ENCODE data around the gene CAP2. TPM values are rescaled to one million over a fixed set of nuclear protein-coding genes. Genes with fewer than 3 reads are reported as not detected.
A peak's percentile ranks its signal among the peaks of the same experiment; 100 is the strongest.

CAP2 gene
- total and polyA plus RNA-seq, 9 of the 15 experiments (the other 6 are each of a cell fraction or from before 2014, with no cell fraction given) = not detected

GRCh38 chr6:17392978-17393891 lies at the start of gene CAP2 (continued):
- no peak for TF ChIP-seq ZNF318 (IDR thresholded peaks at IDR 0.05; ENCODE audit: borderline replicate concordance in 1 of 2, low read depth in 1 of 2)
- TF ChIP-seq TAF15 (IDR thresholded peaks at IDR 0.05; ENCODE audit: low read depth, low read length) = no peak
- no peak for TF ChIP-seq RUNX1 (IDR thresholded peaks at IDR 0.05; ENCODE audit: low read depth)
- peak; percentile 87 for TF ChIP-seq ZNF444 (CRISPR knock-in tag; IDR thresholded peaks at IDR 0.05)
- no peak for TF ChIP-seq RHOXF2B (CRISPR knock-in tag; conservative IDR thresholded peaks at IDR 0.05)
- TF ChIP-seq KLF1 (tag; IDR thresholded peaks at IDR 0.05) = no peak
- 0 out of 2 replicates have a peak, but pooled peaks have one; percentile 12 for TF ChIP-seq ZNF512 (tag; IDR thresholded peaks at IDR 0.05)
- TF ChIP-seq SIX5 (IDR thresholded peaks at IDR 0.05; ENCODE audit: borderline replicate concordance in 1 of 2, insufficient read depth in 1 of 2, low read depth in 1 of 2, low read length in 2 of 2) = no peak
- TF ChIP-seq MAX (CRISPR knock-in tag; IDR thresholded peaks at IDR 0.05) = no peak
- TF ChIP-seq RFX7 (CRISPR knock-in tag; IDR thresholded peaks at IDR 0.05) = no peak
- TF ChIP-seq RNF219 (CRISPR knock-in tag; IDR thresholded peaks at IDR 0.05) = no peak
- no peak for TF ChIP-seq TAL1 (IDR thresholded peaks at IDR 0.05)
- no peak for TF ChIP-seq PYGO2 (tag; IDR thresholded peaks at IDR 0.05)
- TF ChIP-seq ZKSCAN1 (IDR thresholded peaks at IDR 0.05; ENCODE audit: low read depth, low read length) = no peak
- no peak for TF ChIP-seq ZNF217 (CRISPR knock-in tag; IDR thresholded peaks at IDR 0.05)
